HFFc6 (cell line): Measurements from ENCODE around the gene FGD2. TPM values are rescaled to one million over a fixed set of nuclear protein-coding genes. Genes with fewer than 3 reads are reported as not detected.
A peak's percentile ranks its signal among the peaks of the same experiment; 100 is the strongest.

Source experiments
- DNase-seq: peaks from one replicate; pipeline ENCODE4 v3.0.0-alpha.2; 2018
- H3K27ac Mint-ChIP-seq: 2 replicates; pipeline ENCODE4 v1.8.0; 2020; ENCODE audit warnings: mild to moderate bottlenecking, mixed read lengths
- H3K27me3 Mint-ChIP-seq: 2 replicates; pipeline ENCODE4 v1.8.0; 2021; ENCODE audit warnings: mild to moderate bottlenecking, moderate library complexity, mixed read lengths; ENCODE audit not compliant: insufficient read depth
- H3K36me3 Mint-ChIP-seq: 2 replicates; pipeline ENCODE4 v1.8.0; 2021; ENCODE audit warnings: low read depth, mixed read lengths
- H3K4me1 Mint-ChIP-seq: 2 replicates; pipeline ENCODE4 v1.8.0; 2020; ENCODE audit warnings: low read depth, mixed read lengths
- H3K4me3 Mint-ChIP-seq: 2 replicates; pipeline ENCODE4 v1.8.0; 2020; ENCODE audit warnings: mild to moderate bottlenecking, moderate library complexity, mixed read lengths
- H3K9me3 Mint-ChIP-seq: 2 replicates; pipeline ENCODE4 v1.8.0; 2020; ENCODE audit warnings: mild to moderate bottlenecking, mixed read lengths
- CTCF ChIP-seq: fragments of 200-600 bp; sonication (generic); IDR thresholded peaks from 2 replicates; pipeline ENCODE4 v1.5.0; 2021; ENCODE audit warnings: antibody characterized with exemption, mild to moderate bottlenecking
- total RNA-seq, 6 experiments: library from RNA; stranded (reverse); fragmentation: NEBNext Ultra II Directional; extraction: Animal tissue kit (Norgen Biotek cat#: 25700); gene quantifications; 2 replicates in 1 of 6; 3 replicates in 5 of 6; pipeline ENCODE4 v1.2.3, GENCODE V29; 2021

FGD2 gene
- total RNA-seq, 6 experiments from 2014 or later = not detected

DNA sequence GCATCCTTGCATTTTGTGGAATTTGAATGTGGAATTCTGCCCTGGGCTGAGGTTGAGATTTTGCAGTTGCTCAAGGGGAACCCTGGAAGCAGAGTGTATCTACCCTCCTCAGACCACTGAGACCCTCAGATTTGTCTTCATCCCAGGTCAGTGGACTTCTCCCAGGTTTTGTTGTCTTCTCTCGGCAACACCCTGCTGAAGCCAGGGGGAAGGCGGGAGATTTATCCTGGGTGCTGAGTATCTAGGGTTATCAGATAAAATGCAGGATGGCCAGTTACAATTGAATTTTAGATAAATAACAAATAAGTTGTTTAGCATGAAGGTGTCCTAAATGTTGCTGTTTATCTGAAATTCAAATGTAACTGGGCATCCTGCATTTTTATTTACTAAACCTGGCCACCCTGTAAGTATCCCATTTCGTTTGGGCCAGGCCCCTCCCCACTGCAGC lies 43.0 kb downstream of the FGD2 start:
- H3K9me3 Mint-ChIP-seq = no peaks in the 10 kb centered on the region
- peaks cover 20% of the 10 kb centered on the region for H3K4me1 Mint-ChIP-seq
- no peaks in the 10 kb centered on the region for H3K36me3 Mint-ChIP-seq
- no peak overlapping the region for H3K4me3 Mint-ChIP-seq
- H3K27me3 Mint-ChIP-seq = peaks cover 9% of the 10 kb centered on the region
- H3K27ac Mint-ChIP-seq = no peak overlapping the region
- no peak for DNase-seq
- no peak for TF ChIP-seq CTCF

- Mint-ChIP-seq H3K27me3 (peaks cover 9% of the 10 kb centered on the region), H3K4me3 (no peak overlapping the region), H3K27ac (no peak overlapping the region), H3K9me3 (no peaks in the 10 kb centered on the region), H3K36me3 (no peaks in the 10 kb centered on the region), H3K4me1 (peaks cover 20% of the 10 kb centered on the region)
- DNase-seq = peak; percentile 67
- TF ChIP-seq CTCF = no peak
These were observed 43.6 kb downstream of the FGD2 start for GRCh38 chr6:37048851-37049757.

- Mint-ChIP-seq H3K4me3 (no peak overlapping the region), H3K27me3 (peaks cover 9% of the 10 kb centered on the region)
These were observed 44.2 kb downstream of the FGD2 start for GRCh38 chr6:37049758-37050044.

DNA sequence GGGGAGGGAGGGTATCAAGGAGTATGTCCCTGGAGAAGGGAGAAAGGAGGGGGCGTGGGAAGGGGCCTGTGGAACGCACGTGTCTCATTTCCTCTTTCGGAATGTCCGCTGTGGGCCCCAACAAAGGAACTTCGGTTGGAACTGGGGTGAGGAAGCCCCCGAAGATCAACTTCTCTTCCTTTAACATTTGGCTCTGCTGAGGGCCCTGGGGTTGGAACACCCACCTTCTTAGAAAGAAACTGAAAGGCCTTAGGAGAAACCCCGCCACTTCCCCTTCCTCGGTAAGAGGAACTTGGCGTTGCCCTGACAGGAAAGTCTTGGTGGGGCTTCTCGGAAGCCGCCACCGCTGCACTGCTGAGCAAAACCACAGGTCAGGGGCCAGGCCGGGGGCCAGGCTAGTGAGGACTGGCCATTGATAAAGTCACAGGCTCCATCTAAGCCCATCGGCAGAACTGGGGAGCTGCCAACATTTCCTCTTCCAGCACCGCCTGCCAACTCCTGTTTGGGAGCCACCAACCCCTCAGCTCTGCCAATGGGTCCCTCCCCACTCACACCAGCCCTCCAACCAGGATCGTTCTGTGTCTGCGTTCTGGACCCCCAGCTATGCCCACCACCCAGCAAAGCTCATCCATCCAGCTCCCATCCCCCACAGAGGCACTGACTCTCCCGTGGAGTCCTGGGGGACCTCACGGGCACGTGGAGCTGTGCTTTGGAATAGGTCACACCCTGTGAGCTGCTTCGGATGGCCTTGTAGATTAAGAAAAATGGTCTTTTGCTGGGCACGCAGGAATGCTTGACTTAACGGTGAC lies 44.8 kb downstream of the FGD2 start:
- Mint-ChIP-seq H3K36me3 (no peaks in the 10 kb centered on the region), H3K4me3 (no peak overlapping the region), H3K27me3 (peaks cover 9% of the 10 kb centered on the region), H3K9me3 (no peaks in the 10 kb centered on the region), H3K4me1 (peaks cover 20% of the 10 kb centered on the region), H3K27ac (no peak overlapping the region)
- no peak for TF ChIP-seq CTCF
- DNase-seq = no peak

More at GRCh38 chr6:37049758-37050044, 44.2 kb downstream of the FGD2 start:
- no peak for DNase-seq
- Mint-ChIP-seq H3K4me1 (peaks cover 20% of the 10 kb centered on the region), H3K27ac (no peak overlapping the region), H3K36me3 (no peaks in the 10 kb centered on the region), H3K9me3 (no peaks in the 10 kb centered on the region)
- TF ChIP-seq CTCF = no peak

DNA sequence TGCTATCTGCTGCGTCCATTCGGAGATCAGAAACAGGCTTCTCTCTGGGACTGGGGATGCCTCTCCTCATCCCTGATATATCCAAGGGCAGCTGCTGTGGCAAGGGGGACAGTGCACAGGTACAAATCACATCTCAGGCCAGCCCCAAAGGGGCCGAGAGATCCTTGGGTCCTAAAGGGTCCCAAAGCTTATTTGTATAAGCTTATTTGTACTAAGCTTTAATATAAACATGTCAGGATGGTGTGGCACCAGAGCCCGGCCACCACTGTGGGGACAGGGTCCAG lies 45.3 kb downstream of the FGD2 start:
- Mint-ChIP-seq H3K4me1 (peaks cover 20% of the 10 kb centered on the region), H3K4me3 (no peak overlapping the region), H3K27me3 (peaks cover 9% of the 10 kb centered on the region), H3K27ac (no peak overlapping the region), H3K36me3 (no peaks in the 10 kb centered on the region), H3K9me3 (no peaks in the 10 kb centered on the region)
- DNase-seq = no peak
- TF ChIP-seq CTCF = no peak
